HepG2 (cell line): ENCODE results near the gene ANKRD40. TPM values are rescaled to one million over a fixed set of nuclear protein-coding genes. Genes with fewer than 3 reads are reported as not detected.

Source experiments
- ARNT2 ChIP-seq: sonication (generic); formaldehyde crosslinking; IDR thresholded peaks from 2 replicates; pipeline ENCODE4 v1.8.0; 2022; ENCODE audit warnings: mild to moderate bottlenecking, low read depth, missing genetic modification reagents, moderate library complexity
- FOXM1 ChIP-seq: sonication (generic); formaldehyde crosslinking; IDR thresholded peaks from 2 replicates; pipeline ENCODE4 v1.5.0; 2020; ENCODE audit warnings: missing genetic modification reagents
- GPBP1L1 ChIP-seq: sonication (generic); formaldehyde crosslinking; IDR thresholded peaks from 2 replicates; pipeline ENCODE4 v1.5.0; 2020; ENCODE audit warnings: mild to moderate bottlenecking, missing genetic modification reagents
- HDAC2 ChIP-seq: sonication (generic); formaldehyde crosslinking; IDR thresholded peaks from 2 replicates; pipeline ENCODE4 v1.4.0; 2020; ENCODE audit warnings: missing genetic modification reagents
- HNF1B ChIP-seq: sonication (generic); formaldehyde crosslinking; IDR thresholded peaks from 2 replicates; pipeline ENCODE4 v1.5.1; 2020; ENCODE audit warnings: mild to moderate bottlenecking, moderate library complexity, missing genetic modification reagents
- KDM1A ChIP-seq: IDR thresholded peaks from 2 replicates; pipeline ENCODE4 v1.6.1; 2016; ENCODE audit warnings: missing compliant biosample characterization
- MAFK ChIP-seq, 2 experiments: IDR thresholded peaks in 1 of 2; conservative IDR thresholded peaks in 1 of 2; 2 replicates each; pipeline ENCODE4 v1.6.1; 2011; ENCODE audit warnings: improper control_type of control experiment in 2 of 2, low read length in 2 of 2
- NFYB ChIP-seq: sonication (generic); formaldehyde crosslinking; IDR thresholded peaks from 2 replicates; pipeline ENCODE4 v1.4.0; 2020; ENCODE audit warnings: missing genetic modification reagents
- PAF1 ChIP-seq: IDR thresholded peaks from 2 replicates; pipeline ENCODE4 v1.6.1; 2016; ENCODE audit warnings: missing genetic modification reagents, missing compliant biosample characterization
- RARA ChIP-seq: IDR thresholded peaks from 2 replicates; pipeline ENCODE4 v1.6.1; 2016; ENCODE audit warnings: missing genetic modification reagents, missing compliant biosample characterization
- RBFOX2 ChIP-seq: fragments of 200-400 bp; formaldehyde crosslinking; IDR thresholded peaks from 2 replicates; pipeline ENCODE4 v1.6.1; 2017; ENCODE audit warnings: low read depth, mild to moderate bottlenecking, low read length
- SALL2 ChIP-seq: sonication (generic); formaldehyde crosslinking; IDR thresholded peaks from 2 replicates; pipeline ENCODE4 v1.8.1; 2023; ENCODE audit warnings: mild to moderate bottlenecking, missing genetic modification reagents, inconsistent platforms
- SAP130 ChIP-seq: IDR thresholded peaks from 2 replicates; pipeline ENCODE4 v1.6.1; 2016; ENCODE audit warnings: low read depth
- STAT6 ChIP-seq: sonication (generic); formaldehyde crosslinking; IDR thresholded peaks from 2 replicates; pipeline ENCODE4 v1.4.0; 2020; ENCODE audit warnings: missing genetic modification reagents, mild to moderate bottlenecking, borderline replicate concordance
- TP53 ChIP-seq: sonication (generic); formaldehyde crosslinking; conservative IDR thresholded peaks from 2 replicates; pipeline ENCODE4 v1.4.0; 2020; ENCODE audit warnings: missing genetic modification reagents
- U2AF2 ChIP-seq: fragments of 200-400 bp; formaldehyde crosslinking; IDR thresholded peaks from 2 replicates; pipeline ENCODE4 v1.6.1; 2017; ENCODE audit warnings: low read depth, mild to moderate bottlenecking, low read length
- XBP1 ChIP-seq: sonication (generic); formaldehyde crosslinking; IDR thresholded peaks from 2 replicates; pipeline ENCODE4 v1.5.0; 2020; ENCODE audit warnings: missing genetic modification reagents
- ZNF263 ChIP-seq: sonication (generic); formaldehyde crosslinking; IDR thresholded peaks from 2 replicates; pipeline ENCODE4 v1.4.0; 2020; ENCODE audit warnings: missing genetic modification reagents
- ZNF296 ChIP-seq: sonication (generic); formaldehyde crosslinking; conservative IDR thresholded peaks from 2 replicates; pipeline ENCODE4 v1.5.0; 2020; ENCODE audit warnings: mild to moderate bottlenecking, missing genetic modification reagents
- ZNF3 ChIP-seq: IDR thresholded peaks from 2 replicates; pipeline ENCODE4 v1.7.0; 2017; ENCODE audit warnings: inconsistent platforms
- ZNF614 ChIP-seq: IDR thresholded peaks from 2 replicates; pipeline ENCODE4 v1.6.1; 2018; ENCODE audit warnings: missing biosample characterization, missing genetic modification reagents, inconsistent platforms, borderline replicate concordance
- ZNF660 ChIP-seq: sonication (generic); formaldehyde crosslinking; IDR thresholded peaks from 2 replicates; pipeline ENCODE4 v1.5.1; 2020; ENCODE audit warnings: mild to moderate bottlenecking, low read depth, missing genetic modification reagents, borderline replicate concordance
- ZNF784 ChIP-seq: sonication (generic); formaldehyde crosslinking; IDR thresholded peaks from 2 replicates; pipeline ENCODE4 v1.5.1; 2020; ENCODE audit warnings: missing genetic modification reagents, mild to moderate bottlenecking, borderline replicate concordance
- ZNF839 ChIP-seq: sonication (generic); formaldehyde crosslinking; IDR thresholded peaks from 2 replicates; pipeline ENCODE4 v1.4.0; 2020; ENCODE audit warnings: missing genetic modification reagents, mild to moderate bottlenecking, borderline replicate concordance
- ZNF850 ChIP-seq: sonication (generic); formaldehyde crosslinking; conservative IDR thresholded peaks from 2 replicates; pipeline ENCODE4 v1.9.0; 2021; ENCODE audit warnings: mild to moderate bottlenecking, missing genetic modification reagents
- polyA plus RNA-seq, 8 experiments: library from polyadenylated mRNA; depleted of rRNA in 3 of 8; stranded (reverse) in 7 of 8; unstranded in 1 of 8; fragments of >200 nt; fragmentation: Illumina TruSeq in 4 of 8; extraction: Trizol in 4 of 8; gene quantifications; 2 replicates each; pipeline versions ENCODE4 v1.2.1 to v1.2.3, GENCODE V29; 2011 to 2016; ENCODE audit warnings: low read depth in 4 of 8, missing spikeins in 1 of 8, mixed read lengths in 1 of 8; ENCODE audit not compliant: insufficient read depth in 1 of 8
- total RNA-seq, 5 experiments: library from RNA; depleted of rRNA; stranded (reverse); fragments of >200 nt; fragmentation: Illumina TruSeq; extraction: Trizol; gene quantifications; 2 replicates each; pipeline ENCODE4 v1.2.3, GENCODE V29; 2016; ENCODE audit warnings: low read depth in 1 of 5

Gene ANKRD40
- total and polyA plus RNA-seq, 2 of the 13 experiments (the other 11 are each of a cell fraction or from before 2014, with no cell fraction given) = 35.0 to 46.4 TPM

GRCh38 chr17:50686494-50687199, 21.1 kb downstream of the ANKRD40 start (continued):
- peak; percentile 10; the same call in 1 of the 2 replicates for TF ChIP-seq TP53 (CRISPR knock-in tag)
- TF ChIP-seq NFYB (CRISPR knock-in tag) = peak; percentile 30; the same call in 1 of the 2 replicates
- no peak; the same call in 1 of the 2 replicates for TF ChIP-seq KDM1A (CRISPR knock-in tag)
- 0 out of 2 replicates have a peak, but pooled peaks have one; percentile 74 for TF ChIP-seq ZNF614 (CRISPR knock-in tag)
- no peak; the same call in none of the 2 replicates for TF ChIP-seq SALL2
- peak; percentile 97 for TF ChIP-seq HDAC2
- TF ChIP-seq ZNF850 (CRISPR knock-in tag) = no peak
- no peak; the same call in 1 of the 2 replicates for TF ChIP-seq RBFOX2
- TF ChIP-seq MAFK (conservative IDR thresholded peaks at IDR 0.05 in 1 of 2, IDR thresholded peaks at IDR 0.05 in 1 of 2; ENCODE audit: low read length in 2 of 2) = no peak
- peak; percentile 15; the same call in 1 of the 2 replicates for TF ChIP-seq ZNF784 (CRISPR knock-in tag)
- TF ChIP-seq ZNF3 = 0 out of 2 replicates have a peak, but pooled peaks have one; percentile 13
- 0 out of 2 replicates have a peak, but pooled peaks have one; percentile 7 for TF ChIP-seq FOXM1 (CRISPR knock-in tag)
- no peak for TF ChIP-seq ZNF660 (CRISPR knock-in tag)
- peak; percentile 62; the same call in 1 of the 2 replicates for TF ChIP-seq ZNF839 (CRISPR knock-in tag)
- TF ChIP-seq GPBP1L1 (CRISPR knock-in tag) = no peak
- TF ChIP-seq ZNF296 (CRISPR knock-in tag) = no peak
- peak; percentile 84 for TF ChIP-seq ZNF263 (CRISPR knock-in tag)
- 0 out of 2 replicates have a peak, but pooled peaks have one; percentile 29 for TF ChIP-seq XBP1
- TF ChIP-seq HNF1B (CRISPR knock-in tag) = peak; percentile 90
- TF ChIP-seq RARA = peak; percentile 84
- no peak for TF ChIP-seq PAF1
- peak; percentile 9; the same call in 1 of the 2 replicates for TF ChIP-seq ARNT2 (CRISPR knock-in tag)
- TF ChIP-seq SAP130 (CRISPR knock-in tag) = peak; percentile 93
- 0 out of 2 replicates have a peak, but pooled peaks have one; percentile 11 for TF ChIP-seq U2AF2
- 0 out of 2 replicates have a peak, but pooled peaks have one; percentile 28 for TF ChIP-seq STAT6 (CRISPR knock-in tag)
